WTC11 (cell line): ENCODE data around the gene LRRC34. TPM values are rescaled to one million over a fixed set of nuclear protein-coding genes. Genes with fewer than 3 reads are reported as not detected.

Experiments used
- ATAC-seq: fragments of 200-7000 bp; cut with Tn5 transposase; 2 replicates; pipeline ENCODE4 v1.10.0; 2021; ENCODE audit warnings: mild to moderate bottlenecking, moderate library complexity
- CTCF ChIA-PET: fragments of 300-600 bp; sonication (Branson Sonifier 250); formaldehyde crosslinking; loops from one replicate; lab custom pipeline; 2021; ENCODE audit warnings: antibody characterized with exemption; lab: Charles Lee
- POLR2A ChIA-PET: fragments of 350-600 bp; sonication (Branson Sonifier 250); formaldehyde crosslinking; loops from one replicate; lab custom pipeline; 2021; ENCODE audit warnings: antibody characterized with exemption; lab: Charles Lee
- DNase-seq: peaks from one replicate; pipeline ENCODE4 v3.0.0; 2021; ENCODE audit warnings: low spot score
- H3K27ac Mint-ChIP-seq: 2 replicates; pipeline ENCODE4 v1.8.0; 2021; ENCODE audit warnings: mixed read lengths
- H3K27me3 Mint-ChIP-seq: 2 replicates; pipeline ENCODE4 v1.8.0; 2021; ENCODE audit warnings: low read depth, mild to moderate bottlenecking, moderate library complexity, mixed read lengths
- H3K36me3 Mint-ChIP-seq: 2 replicates; pipeline ENCODE4 v1.8.0; 2021; ENCODE audit warnings: mixed read lengths
- H3K4me1 Mint-ChIP-seq: 2 replicates; pipeline ENCODE4 v1.8.0; 2022; ENCODE audit warnings: mixed read lengths
- H3K4me3 Mint-ChIP-seq: 2 replicates; pipeline ENCODE4 v1.8.0; 2021; ENCODE audit warnings: mild to moderate bottlenecking, moderate library complexity, mixed read lengths
- H3K9me3 Mint-ChIP-seq: 2 replicates; pipeline ENCODE4 v1.8.0; 2021; ENCODE audit warnings: mixed read lengths
- E2F1 ChIP-seq: sonication (generic); formaldehyde crosslinking; IDR thresholded peaks from 2 replicates; pipeline ENCODE4 v1.8.0; 2022; ENCODE audit warnings: mild to moderate bottlenecking, missing genetic modification reagents
- FOXK1 ChIP-seq: sonication (generic); formaldehyde crosslinking; IDR thresholded peaks from 2 replicates; pipeline ENCODE4 v1.8.0; 2022; ENCODE audit warnings: mild to moderate bottlenecking, moderate library complexity, missing genetic modification reagents
- FOXP4 ChIP-seq: sonication (generic); formaldehyde crosslinking; IDR thresholded peaks from 2 replicates; pipeline ENCODE4 v1.8.0; 2022; ENCODE audit warnings: mild to moderate bottlenecking, missing genetic modification reagents
- GTF2I ChIP-seq: fragments of 250-450 bp; sonication (Bioruptor Pico); conservative IDR thresholded peaks from 2 replicates; pipeline ENCODE4 v1.4.0; 2021; ENCODE audit warnings: mild to moderate bottlenecking
- IRF2 ChIP-seq: sonication (generic); formaldehyde crosslinking; IDR thresholded peaks from 2 replicates; pipeline ENCODE4 v1.8.0; 2022; ENCODE audit warnings: low read depth, missing genetic modification reagents, borderline replicate concordance
- MXD4 ChIP-seq: fragments of 250-450 bp; sonication (Bioruptor Pico); IDR thresholded peaks from 2 replicates; pipeline ENCODE4 v1.8.0; 2021; ENCODE audit warnings: mild to moderate bottlenecking, moderate library complexity, borderline replicate concordance
- NR2C2 ChIP-seq: sonication (generic); formaldehyde crosslinking; IDR thresholded peaks from 2 replicates; pipeline ENCODE4 v1.8.0; 2022; ENCODE audit warnings: mild to moderate bottlenecking, missing genetic modification reagents
- OVOL2 ChIP-seq: fragments of 250-450 bp; sonication (Bioruptor Pico); IDR thresholded peaks from 2 replicates; pipeline ENCODE4 v1.9.0; 2021; ENCODE audit warnings: mild to moderate bottlenecking, borderline replicate concordance
- STAT6 ChIP-seq: sonication (generic); formaldehyde crosslinking; conservative IDR thresholded peaks from 2 replicates; pipeline ENCODE4 v1.8.1; 2023; ENCODE audit warnings: mild to moderate bottlenecking, low read depth, missing genetic modification reagents, moderate library complexity
- TEAD1 ChIP-seq: sonication (generic); formaldehyde crosslinking; IDR thresholded peaks from 2 replicates; pipeline ENCODE4 v1.8.0; 2022; ENCODE audit warnings: mild to moderate bottlenecking, missing genetic modification reagents
- TEAD4 ChIP-seq: sonication (generic); formaldehyde crosslinking; IDR thresholded peaks from 2 replicates; pipeline ENCODE4 v1.8.0; 2022; ENCODE audit warnings: mild to moderate bottlenecking, missing genetic modification reagents
- TP53 ChIP-seq: sonication (generic); formaldehyde crosslinking; IDR thresholded peaks from 2 replicates; pipeline ENCODE4 v1.8.1; 2023; ENCODE audit warnings: mild to moderate bottlenecking, missing genetic modification reagents
- USF1 ChIP-seq: sonication (generic); formaldehyde crosslinking; IDR thresholded peaks from 2 replicates; pipeline ENCODE4 v1.8.0; 2022; ENCODE audit warnings: mild to moderate bottlenecking, missing genetic modification reagents
- ZNF416 ChIP-seq: fragments of 250-450 bp; sonication (Bioruptor Pico); IDR thresholded peaks from 2 replicates; pipeline ENCODE4 v1.9.0; 2021; ENCODE audit warnings: mild to moderate bottlenecking, inconsistent platforms
- ZNF423 ChIP-seq: fragments of 250-450 bp; sonication (Bioruptor Pico); IDR thresholded peaks from 2 replicates; pipeline ENCODE4 v2.1.2; 2022; ENCODE audit warnings: mild to moderate bottlenecking, moderate library complexity
- total RNA-seq: library from RNA; stranded (reverse); gene quantifications from 3 replicates; pipeline ENCODE4 v1.2.3, GENCODE V29; 2021
- TF ChIP-seq, protein P1 (sequence below): fragments of 250-450 bp; sonication (Bioruptor Pico); IDR thresholded peaks from 2 replicates; pipeline ENCODE4 v1.8.0; 2021; ENCODE audit warnings: mild to moderate bottlenecking
- TF ChIP-seq, protein P2 (sequence below): sonication (generic); formaldehyde crosslinking; IDR thresholded peaks from 2 replicates; pipeline ENCODE4 v1.8.0; 2023; ENCODE audit warnings: mild to moderate bottlenecking, missing genetic modification reagents
- TF ChIP-seq, protein P3 (sequence below): sonication (generic); formaldehyde crosslinking; IDR thresholded peaks from 2 replicates; pipeline ENCODE4 v1.8.1; 2022; ENCODE audit warnings: mild to moderate bottlenecking, missing genetic modification reagents, moderate library complexity, borderline replicate concordance

Gene LRRC34
- total RNA-seq, 1 experiment from 2014 or later, result 8.3 TPM

DNA sequence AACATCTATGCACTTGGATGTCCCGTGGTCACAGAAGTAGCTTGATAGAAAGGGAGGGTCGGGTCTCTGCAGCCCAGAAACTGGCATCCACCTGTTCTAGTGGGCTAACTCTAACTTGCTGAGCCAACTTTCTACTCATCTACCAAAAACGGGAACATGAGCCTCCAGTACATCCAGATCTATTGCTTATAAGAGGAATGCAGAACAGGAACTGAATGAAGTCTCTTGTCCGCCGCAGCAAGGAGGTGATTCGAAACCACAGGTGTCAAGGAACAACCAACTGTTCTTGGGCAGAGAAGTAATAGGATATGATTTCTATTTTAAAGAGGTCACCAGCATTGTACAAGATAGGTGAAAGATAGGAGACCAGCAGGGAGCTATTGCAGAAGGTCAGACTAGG lies 65.8 kb downstream of the LRRC34 start:
- no peak for ATAC-seq
- TF ChIP-seq, protein P1, sequence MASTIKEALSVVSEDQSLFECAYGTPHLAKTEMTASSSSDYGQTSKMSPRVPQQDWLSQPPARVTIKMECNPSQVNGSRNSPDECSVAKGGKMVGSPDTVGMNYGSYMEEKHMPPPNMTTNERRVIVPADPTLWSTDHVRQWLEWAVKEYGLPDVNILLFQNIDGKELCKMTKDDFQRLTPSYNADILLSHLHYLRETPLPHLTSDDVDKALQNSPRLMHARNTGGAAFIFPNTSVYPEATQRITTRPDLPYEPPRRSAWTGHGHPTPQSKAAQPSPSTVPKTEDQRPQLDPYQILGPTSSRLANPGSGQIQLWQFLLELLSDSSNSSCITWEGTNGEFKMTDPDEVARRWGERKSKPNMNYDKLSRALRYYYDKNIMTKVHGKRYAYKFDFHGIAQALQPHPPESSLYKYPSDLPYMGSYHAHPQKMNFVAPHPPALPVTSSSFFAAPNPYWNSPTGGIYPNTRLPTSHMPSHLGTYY (CRISPR knock-in tag), result no peak
- TF ChIP-seq MXD4 (CRISPR knock-in tag) (no peak), GTF2I (no peak), E2F1 (CRISPR knock-in tag) (no peak), IRF2 (CRISPR knock-in tag) (no peak), USF1 (CRISPR knock-in tag) (no peak), TP53 (CRISPR knock-in tag) (no peak), OVOL2 (CRISPR knock-in tag) (no peak), STAT6 (CRISPR knock-in tag) (no peak), TEAD4 (CRISPR knock-in tag) (no peak), ZNF423 (CRISPR knock-in tag) (no peak), FOXK1 (CRISPR knock-in tag) (no peak), NR2C2 (CRISPR knock-in tag) (no peak), ZNF416 (CRISPR knock-in tag) (no peak), TEAD1 (CRISPR knock-in tag) (no peak), FOXP4 (no peak)
- TF ChIP-seq, protein P2, sequence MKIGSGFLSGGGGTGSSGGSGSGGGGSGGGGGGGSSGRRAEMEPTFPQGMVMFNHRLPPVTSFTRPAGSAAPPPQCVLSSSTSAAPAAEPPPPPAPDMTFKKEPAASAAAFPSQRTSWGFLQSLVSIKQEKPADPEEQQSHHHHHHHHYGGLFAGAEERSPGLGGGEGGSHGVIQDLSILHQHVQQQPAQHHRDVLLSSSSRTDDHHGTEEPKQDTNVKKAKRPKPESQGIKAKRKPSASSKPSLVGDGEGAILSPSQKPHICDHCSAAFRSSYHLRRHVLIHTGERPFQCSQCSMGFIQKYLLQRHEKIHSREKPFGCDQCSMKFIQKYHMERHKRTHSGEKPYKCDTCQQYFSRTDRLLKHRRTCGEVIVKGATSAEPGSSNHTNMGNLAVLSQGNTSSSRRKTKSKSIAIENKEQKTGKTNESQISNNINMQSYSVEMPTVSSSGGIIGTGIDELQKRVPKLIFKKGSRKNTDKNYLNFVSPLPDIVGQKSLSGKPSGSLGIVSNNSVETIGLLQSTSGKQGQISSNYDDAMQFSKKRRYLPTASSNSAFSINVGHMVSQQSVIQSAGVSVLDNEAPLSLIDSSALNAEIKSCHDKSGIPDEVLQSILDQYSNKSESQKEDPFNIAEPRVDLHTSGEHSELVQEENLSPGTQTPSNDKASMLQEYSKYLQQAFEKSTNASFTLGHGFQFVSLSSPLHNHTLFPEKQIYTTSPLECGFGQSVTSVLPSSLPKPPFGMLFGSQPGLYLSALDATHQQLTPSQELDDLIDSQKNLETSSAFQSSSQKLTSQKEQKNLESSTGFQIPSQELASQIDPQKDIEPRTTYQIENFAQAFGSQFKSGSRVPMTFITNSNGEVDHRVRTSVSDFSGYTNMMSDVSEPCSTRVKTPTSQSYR (CRISPR knock-in tag), result no peak
- TF ChIP-seq, protein P3, sequence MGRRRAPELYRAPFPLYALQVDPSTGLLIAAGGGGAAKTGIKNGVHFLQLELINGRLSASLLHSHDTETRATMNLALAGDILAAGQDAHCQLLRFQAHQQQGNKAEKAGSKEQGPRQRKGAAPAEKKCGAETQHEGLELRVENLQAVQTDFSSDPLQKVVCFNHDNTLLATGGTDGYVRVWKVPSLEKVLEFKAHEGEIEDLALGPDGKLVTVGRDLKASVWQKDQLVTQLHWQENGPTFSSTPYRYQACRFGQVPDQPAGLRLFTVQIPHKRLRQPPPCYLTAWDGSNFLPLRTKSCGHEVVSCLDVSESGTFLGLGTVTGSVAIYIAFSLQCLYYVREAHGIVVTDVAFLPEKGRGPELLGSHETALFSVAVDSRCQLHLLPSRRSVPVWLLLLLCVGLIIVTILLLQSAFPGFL (CRISPR knock-in tag), result no peak
- Mint-ChIP-seq H3K27me3 (no peaks in the 10 kb centered on the region), H3K27ac (no peak overlapping the region), H3K4me1 (peaks cover 22% of the 10 kb centered on the region), H3K4me3 (no peak overlapping the region), H3K36me3 (no peaks in the 10 kb centered on the region), H3K9me3 (no peaks in the 10 kb centered on the region)
- POLR2A ChIA-PET, result no interaction called here
- no peak for DNase-seq
- CTCF ChIA-PET, result interaction anchor here (1.9 kb wide), 1 partner anchor 598 kb away, joined by 7 read pairs; no protein-coding TSS in a partner anchor
